ENCODE results near the gene CHMP4A. TPM values are rescaled to one million over a fixed set of nuclear protein-coding genes. Genes with fewer than 3 reads are reported as not detected.
A peak's percentile ranks its signal among the peaks of the same experiment; 100 is the strongest.

CHMP4A gene
- total and polyA plus RNA-seq, 9 of the 15 experiments (the other 6 are each of a cell fraction or from before 2014, with no cell fraction given): 28.8 to 104 (median 52.7) TPM

- TF ChIP-seq ZNF318 (IDR thresholded peaks at IDR 0.05; ENCODE audit: borderline replicate concordance in 1 of 2, low read depth in 1 of 2) (no peak), NRF1 (conservative IDR thresholded peaks at IDR 0.05 in 1 of 2, IDR thresholded peaks at IDR 0.05 in 1 of 2) (peak; percentile 58 to 65; a peak in 3 of 4 replicates), ZNF75A (CRISPR knock-in tag; IDR thresholded peaks at IDR 0.05) (no peak), ZNF282 (CRISPR knock-in tag; IDR thresholded peaks at IDR 0.05) (no peak), NFE2 (IDR thresholded peaks at IDR 0.05; ENCODE audit: low read depth) (no peak), PTBP1 (IDR thresholded peaks at IDR 0.05; ENCODE audit: low read depth, low read length) (no peak), ZNF217 (CRISPR knock-in tag; IDR thresholded peaks at IDR 0.05) (no peak), SP1 (CRISPR knock-in tag; IDR thresholded peaks at IDR 0.05) (peak; percentile 63), NUFIP1 (IDR thresholded peaks at IDR 0.05; ENCODE audit: partially characterized antibody) (no peak), ZNF830 (CRISPR knock-in tag; IDR thresholded peaks at IDR 0.05) (no peak), HEY1 (CRISPR knock-in tag; IDR thresholded peaks at IDR 0.05; ENCODE audit: borderline replicate concordance) (no peak), ZBTB12 (CRISPR knock-in tag; IDR thresholded peaks at IDR 0.05) (peak; percentile 82), MBD2 (IDR thresholded peaks at IDR 0.05; ENCODE audit: borderline replicate concordance, low read depth) (peak; percentile 36; the same call in 1 of the 2 replicates), RFX5 (IDR thresholded peaks at IDR 0.05; ENCODE audit: low read depth, low read length) (no peak)
Measured at GRCh38 chr14:24215495-24216344, 2.4 kb upstream of the CHMP4A start, which contains the start of gene MDP1 (continued).

Data from K562 (cell line).